Upper lobe of left lung (tissue), 6 donors: ENCODE results near the gene EGFR. TPM values are rescaled to one million over a fixed set of nuclear protein-coding genes. Genes with fewer than 3 reads are reported as not detected.

Experiments used
- ATAC-seq, 2 donors: fragments of 200-7000 bp; cut with Tn5 transposase; one replicate each; pipeline ENCODE4 v1.9.1; 2022; ENCODE audit warnings: mild to moderate bottlenecking in 2 of 2, moderate library complexity in 2 of 2; ENCODE audit not compliant: low FRiP score in 2 of 2
- DNase-seq, 2 donors: peaks; one replicate each; pipeline ENCODE4 v3.0.0-alpha.2; 2019 to 2020
- H3K27ac ChIP-seq, 4 donors: fragments of 200-600 bp; sonication (generic); one replicate each; pipeline ENCODE4 v1.5.1; 2016 to 2019
- H3K27me3 ChIP-seq, 4 donors: fragments of 200-600 bp; sonication (generic); one replicate each; pipeline ENCODE4 v1.5.1; 2017 to 2019
- H3K36me3 ChIP-seq, 4 donors: fragments of 200-600 bp; sonication (generic); one replicate each; pipeline ENCODE4 v1.5.1; 2016 to 2019
- H3K4me1 ChIP-seq, 4 donors: fragments of 200-600 bp; sonication (generic); one replicate each; pipeline ENCODE4 v1.5.1; 2018 to 2019
- H3K4me3 ChIP-seq, 4 donors: fragments of 200-600 bp; sonication (generic); one replicate each; pipeline ENCODE4 v1.5.1; 2017 to 2019; ENCODE audit warnings: mild to moderate bottlenecking in 2 of 4, moderate library complexity in 1 of 4
- H3K9me3 ChIP-seq, 4 donors: fragments of 200-600 bp; sonication (generic); one replicate each; pipeline ENCODE4 v1.5.1; 2018 to 2019
- EP300 ChIP-seq, 4 donors: sonication (generic); formaldehyde crosslinking; IDR thresholded peaks; one replicate each; pipeline ENCODE4 v1.5.1; 2017; ENCODE audit warnings: antibody characterized with exemption in 4 of 4, control low read depth in 2 of 4
- POLR2A ChIP-seq, 4 donors: fragments of 450-650 bp; IDR thresholded peaks; one replicate each; pipeline ENCODE4 v1.5.1; 2016 to 2017; ENCODE audit warnings: antibody characterized with exemption in 4 of 4, mild to moderate bottlenecking in 2 of 4
- POLR2AphosphoS5 ChIP-seq, 2 donors: sonication (generic); formaldehyde crosslinking; IDR thresholded peaks; one replicate each; pipeline ENCODE4 v1.5.1; 2017; ENCODE audit warnings: antibody characterized with exemption in 2 of 2
- WGBS, 2 donors: methylation state at CpG; one replicate each; pipeline ENCODE4 v1.1.5; 2017 to 2018; 5-methylcytosine and 5-hydroxymethylcytosine counted together
- total RNA-seq, 6 donors: library from RNA; depleted of rRNA in 4 of 6; stranded (reverse); fragments of >200 nt in 4 of 6; gene quantifications; one replicate each; pipeline versions ENCODE4 v1.1.0 to v1.2.1, GENCODE V29; 2016 to 2021
- TF ChIP-seq, protein P1 (sequence below), 6 experiments: fragments of 450-650 bp in 4 of 6; fragments of 200-600 bp in 2 of 6; sonication (generic) in 2 of 6; IDR thresholded peaks; one replicate each; pipeline ENCODE4 v1.5.1; 2016 to 2019; ENCODE audit warnings: antibody characterized with exemption in 6 of 6
- donor health status: DM: no; HTN: no; CAD: no; lungs with moderate emphysema.
- donor health status: DM: no; HTN: yes; CAD: no; lungs with severe emphysema.

Gene EGFR
- total RNA-seq, 6 donors from 2014 or later = 58.7 to 110 (median 93.2) TPM

DNA sequence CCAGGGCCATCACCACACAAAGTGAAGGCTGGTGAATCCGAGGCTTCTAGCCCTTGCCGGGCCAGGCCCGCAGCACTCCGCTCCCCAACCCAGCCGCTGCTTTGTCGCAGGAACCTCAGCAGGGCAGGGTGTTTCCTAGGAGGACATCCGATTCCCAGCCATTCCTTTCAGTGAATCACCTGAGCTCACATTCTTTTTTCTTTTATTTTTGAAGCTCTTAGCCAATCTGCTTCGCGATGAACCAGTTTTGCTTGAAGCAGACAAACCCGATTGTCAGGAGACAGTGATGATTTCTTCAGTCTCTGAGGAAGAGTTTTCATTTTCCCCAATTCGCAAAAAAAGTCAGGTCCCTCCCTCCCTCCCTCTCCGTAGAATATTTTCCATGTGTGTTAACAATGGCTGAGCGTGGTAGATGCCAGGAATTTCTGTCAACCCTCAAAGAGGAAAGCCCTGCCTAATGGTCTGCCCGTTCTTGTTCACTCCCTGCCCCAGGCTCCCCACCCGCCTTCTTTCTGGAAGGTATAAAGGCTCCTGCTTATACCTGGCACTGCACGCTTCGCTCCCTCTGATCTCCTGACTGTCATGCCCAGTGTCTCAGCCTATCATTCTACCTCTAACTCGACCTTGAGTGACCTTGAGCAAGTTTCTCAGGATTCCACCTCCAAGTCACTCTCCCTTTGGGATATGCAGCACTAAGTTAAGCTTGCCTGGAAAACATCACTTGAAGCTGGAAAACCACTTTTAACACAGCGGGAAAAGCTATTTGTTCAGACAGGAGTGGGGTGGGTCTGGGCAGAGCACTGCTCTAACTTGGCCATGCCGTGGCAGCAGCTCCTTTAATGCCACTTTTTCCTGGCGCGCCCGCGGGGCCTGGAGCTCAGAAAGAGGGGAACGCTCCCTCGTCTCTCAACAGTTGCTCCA lies 35.1 kb downstream of the EGFR start:
- Histone ChIP-seq H3K36me3 (peaks cover 0 to 4% (median 0%) of the 10 kb centered on the region in 4 donors), H3K4me1 (peaks cover 0 to 21% (median 10%) of the 10 kb centered on the region in 4 donors), H3K9me3 (no peaks in the 10 kb centered on the region), H3K27ac (peak overlapping the region in 1 of 4 donors; percentile 32), H3K27me3 (no peaks in the 10 kb centered on the region), H3K4me3 (no peak overlapping the region)
- TF ChIP-seq POLR2A (IDR thresholded peaks at IDR 0.05) = no peak
- no peak for TF ChIP-seq POLR2AphosphoS5 (IDR thresholded peaks at IDR 0.05)
- TF ChIP-seq, protein P1, sequence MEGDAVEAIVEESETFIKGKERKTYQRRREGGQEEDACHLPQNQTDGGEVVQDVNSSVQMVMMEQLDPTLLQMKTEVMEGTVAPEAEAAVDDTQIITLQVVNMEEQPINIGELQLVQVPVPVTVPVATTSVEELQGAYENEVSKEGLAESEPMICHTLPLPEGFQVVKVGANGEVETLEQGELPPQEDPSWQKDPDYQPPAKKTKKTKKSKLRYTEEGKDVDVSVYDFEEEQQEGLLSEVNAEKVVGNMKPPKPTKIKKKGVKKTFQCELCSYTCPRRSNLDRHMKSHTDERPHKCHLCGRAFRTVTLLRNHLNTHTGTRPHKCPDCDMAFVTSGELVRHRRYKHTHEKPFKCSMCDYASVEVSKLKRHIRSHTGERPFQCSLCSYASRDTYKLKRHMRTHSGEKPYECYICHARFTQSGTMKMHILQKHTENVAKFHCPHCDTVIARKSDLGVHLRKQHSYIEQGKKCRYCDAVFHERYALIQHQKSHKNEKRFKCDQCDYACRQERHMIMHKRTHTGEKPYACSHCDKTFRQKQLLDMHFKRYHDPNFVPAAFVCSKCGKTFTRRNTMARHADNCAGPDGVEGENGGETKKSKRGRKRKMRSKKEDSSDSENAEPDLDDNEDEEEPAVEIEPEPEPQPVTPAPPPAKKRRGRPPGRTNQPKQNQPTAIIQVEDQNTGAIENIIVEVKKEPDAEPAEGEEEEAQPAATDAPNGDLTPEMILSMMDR (IDR thresholded peaks at IDR 0.05) = peak in 1 of 6 experiments; percentile 8
- TF ChIP-seq EP300 (IDR thresholded peaks at IDR 0.05) = no peak
- whole genome bisulfite sequencing, 2 donors = 78 to 81% methylated on average over 20 to 26 of the region's 26 CpGs
- DNase-seq (peak; percentile 42 to 69), ATAC-seq (peak; percentile 18 to 38)

DNA sequence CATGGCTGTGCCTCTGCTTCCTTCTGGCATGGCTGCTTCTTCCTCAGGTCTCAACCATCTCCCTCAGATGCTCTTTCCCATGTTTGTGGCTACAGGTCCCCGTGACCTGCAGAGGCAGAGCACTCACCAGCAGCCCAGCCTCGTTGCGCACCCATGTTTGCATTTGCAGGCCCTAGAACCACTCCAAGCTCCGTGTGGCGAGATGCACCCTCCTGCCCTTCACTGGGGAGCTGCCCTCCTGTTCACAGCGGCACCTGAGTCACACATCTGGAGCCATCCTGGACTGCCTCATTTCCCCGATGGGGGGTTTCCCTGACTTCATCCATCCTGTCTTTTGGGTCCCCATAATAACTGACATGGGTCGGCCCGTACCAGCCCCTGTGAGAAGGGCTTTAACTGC lies 35.9 kb downstream of the EGFR start:
- Histone ChIP-seq H3K4me1 (peaks cover 0 to 17% (median 13%) of the 10 kb centered on the region in 4 donors), H3K27me3 (no peaks in the 10 kb centered on the region), H3K27ac (no peak overlapping the region), H3K36me3 (peaks cover 0 to 4% (median 0%) of the 10 kb centered on the region in 4 donors), H3K4me3 (no peak overlapping the region), H3K9me3 (no peaks in the 10 kb centered on the region)
- DNase-seq = peak in 1 of 2 donors; percentile 38
- peak in 1 of 2 donors; percentile 54 for ATAC-seq
- TF ChIP-seq POLR2AphosphoS5 (IDR thresholded peaks at IDR 0.05) (no peak), POLR2A (IDR thresholded peaks at IDR 0.05) (no peak), EP300 (IDR thresholded peaks at IDR 0.05) (no peak)
- TF ChIP-seq, protein P1 (IDR thresholded peaks at IDR 0.05) = no peak
- WGBS, 2 donors = 73 to 92% methylated on average over 8 to 9 of the region's 9 CpGs

DNA sequence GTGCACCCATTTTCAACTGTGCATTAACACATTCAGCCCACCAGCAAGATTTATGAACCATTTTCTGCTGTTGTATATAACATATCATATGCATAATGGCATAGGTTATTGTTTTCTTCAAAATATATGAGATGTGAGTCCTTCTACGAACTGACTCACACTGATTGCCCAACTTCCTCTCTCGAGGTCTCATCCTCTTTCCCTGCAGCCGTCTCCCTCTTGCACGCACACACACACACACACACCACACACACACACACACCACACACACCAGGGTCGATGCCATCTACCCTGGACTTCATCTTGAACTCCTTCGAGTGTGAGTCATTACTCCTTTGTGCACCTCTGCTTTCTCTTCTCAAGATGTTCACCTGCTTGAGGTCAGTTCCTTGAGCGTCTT lies 36.7 kb downstream of the EGFR start:
- WGBS, 2 donors = 64 to 73% methylated on average over 7 of the region's 7 CpGs
- H3K36me3 ChIP-seq = peaks cover 0 to 4% (median 0%) of the 10 kb centered on the region in 4 donors
- H3K27me3 ChIP-seq = no peaks in the 10 kb centered on the region
- no peak for DNase-seq
- no peak overlapping the region for H3K4me3 ChIP-seq
- ATAC-seq = no peak
- no peak overlapping the region for H3K27ac ChIP-seq
- H3K4me1 ChIP-seq = peaks cover 0 to 20% (median 18%) of the 10 kb centered on the region in 4 donors
- no peak for TF ChIP-seq POLR2A (IDR thresholded peaks at IDR 0.05)
- no peak for TF ChIP-seq EP300 (IDR thresholded peaks at IDR 0.05)
- TF ChIP-seq, protein P1 (IDR thresholded peaks at IDR 0.05) = no peak
- TF ChIP-seq POLR2AphosphoS5 (IDR thresholded peaks at IDR 0.05) = no peak
- no peaks in the 10 kb centered on the region for H3K9me3 ChIP-seq

- H3K4me1 ChIP-seq = peaks cover 0 to 25% (median 19%) of the 10 kb centered on the region in 4 donors
- H3K36me3 ChIP-seq = peaks cover 0 to 4% (median 0%) of the 10 kb centered on the region in 4 donors
- DNase-seq (no peak), ATAC-seq (no peak)
- no peak overlapping the region for H3K4me3 ChIP-seq
- H3K27ac ChIP-seq = no peak overlapping the region
- TF ChIP-seq POLR2AphosphoS5 (IDR thresholded peaks at IDR 0.05) = no peak
- TF ChIP-seq, protein P1 (IDR thresholded peaks at IDR 0.05) = no peak
- no peak for TF ChIP-seq EP300 (IDR thresholded peaks at IDR 0.05)
- TF ChIP-seq POLR2A (IDR thresholded peaks at IDR 0.05) = no peak
- WGBS, 2 donors = 88 to 94% methylated on average over 1 of the region's 1 CpG
- H3K9me3 ChIP-seq = no peaks in the 10 kb centered on the region
- no peaks in the 10 kb centered on the region for H3K27me3 ChIP-seq
Measured at GRCh38 chr7:55056068-55056467, 37.3 kb downstream of the EGFR start.
